Gastroesophageal sphincter (tissue), 3 donors: Measurements from ENCODE around the gene TSPAN8.

Experiments used
- EP300 ChIP-seq: sonication (generic); formaldehyde crosslinking; IDR thresholded peaks from one replicate; pipeline ENCODE4 v1.6.1; 2017; ENCODE audit warnings: antibody characterized with exemption, mild to moderate bottlenecking
- POLR2A ChIP-seq, 2 donors: fragments of 450-650 bp; IDR thresholded peaks; one replicate each; pipeline ENCODE4 v1.6.1; 2017; ENCODE audit warnings: antibody characterized with exemption in 2 of 2, mild to moderate bottlenecking in 2 of 2, moderate library complexity in 1 of 2
- POLR2AphosphoS5 ChIP-seq: sonication (generic); formaldehyde crosslinking; IDR thresholded peaks from one replicate; pipeline ENCODE4 v1.6.1; 2017; ENCODE audit warnings: antibody characterized with exemption
- TF ChIP-seq, protein P1 (sequence below), 4 experiments: fragments of 200-600 bp in 2 of 4; fragments of 450-650 bp in 2 of 4; sonication (generic) in 1 of 4; IDR thresholded peaks; one replicate each; pipeline ENCODE4 v1.5.1; 2017 to 2019; ENCODE audit warnings: antibody characterized with exemption in 4 of 4, mild to moderate bottlenecking in 2 of 4, moderate library complexity in 2 of 4

DNA sequence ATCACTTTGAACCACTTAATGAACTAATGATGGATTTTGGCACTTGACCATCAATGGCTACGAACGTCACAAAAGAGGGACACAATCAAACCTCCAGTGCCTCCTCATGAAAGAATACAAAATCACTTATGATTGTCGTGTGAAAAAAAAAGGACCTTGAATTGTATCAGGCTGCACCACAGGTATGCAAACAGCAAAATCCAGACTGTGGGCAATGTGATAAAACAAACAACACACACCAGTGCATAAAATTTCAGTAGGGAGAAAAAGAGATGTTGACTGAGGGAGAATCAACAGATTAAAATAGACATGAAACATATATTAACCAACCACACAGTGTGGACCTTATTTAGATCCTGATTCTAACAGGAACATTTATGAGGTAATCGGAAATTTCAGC, 2.6 kb downstream of the TSPAN8 start:
- TF ChIP-seq POLR2A (IDR thresholded peaks at IDR 0.05) (no peak), EP300 (no peak), POLR2AphosphoS5 (no peak)
- TF ChIP-seq, protein P1, sequence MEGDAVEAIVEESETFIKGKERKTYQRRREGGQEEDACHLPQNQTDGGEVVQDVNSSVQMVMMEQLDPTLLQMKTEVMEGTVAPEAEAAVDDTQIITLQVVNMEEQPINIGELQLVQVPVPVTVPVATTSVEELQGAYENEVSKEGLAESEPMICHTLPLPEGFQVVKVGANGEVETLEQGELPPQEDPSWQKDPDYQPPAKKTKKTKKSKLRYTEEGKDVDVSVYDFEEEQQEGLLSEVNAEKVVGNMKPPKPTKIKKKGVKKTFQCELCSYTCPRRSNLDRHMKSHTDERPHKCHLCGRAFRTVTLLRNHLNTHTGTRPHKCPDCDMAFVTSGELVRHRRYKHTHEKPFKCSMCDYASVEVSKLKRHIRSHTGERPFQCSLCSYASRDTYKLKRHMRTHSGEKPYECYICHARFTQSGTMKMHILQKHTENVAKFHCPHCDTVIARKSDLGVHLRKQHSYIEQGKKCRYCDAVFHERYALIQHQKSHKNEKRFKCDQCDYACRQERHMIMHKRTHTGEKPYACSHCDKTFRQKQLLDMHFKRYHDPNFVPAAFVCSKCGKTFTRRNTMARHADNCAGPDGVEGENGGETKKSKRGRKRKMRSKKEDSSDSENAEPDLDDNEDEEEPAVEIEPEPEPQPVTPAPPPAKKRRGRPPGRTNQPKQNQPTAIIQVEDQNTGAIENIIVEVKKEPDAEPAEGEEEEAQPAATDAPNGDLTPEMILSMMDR (IDR thresholded peaks at IDR 0.05): no peak
